HEK293 (cell line): ENCODE results near the gene MPZL3.

Experiments
- CTCF ChIA-PET: fragments of 350-600 bp; formaldehyde crosslinking; extraction: SDS; loops from one replicate; lab custom pipeline; 2021; ENCODE audit warnings: antibody characterized with exemption; lab: Yijun Ruan, JAX
- POLR2A ChIA-PET: fragments of 300-600 bp; formaldehyde crosslinking; extraction: SDS; loops from one replicate; lab custom pipeline; 2020; ENCODE audit warnings: antibody characterized with exemption, inconsistent platforms; lab: Yijun Ruan, JAX
- H3K27ac ChIP-seq: fragments of 200-500 bp; sonication (Bioruptor generic); 2 replicates; pipeline ENCODE4 v1.5.1; 2014; ENCODE audit warnings: low read depth, low read length, control low read depth, inconsistent platforms; ENCODE audit errors: extremely low read depth
- H3K36me3 ChIP-seq, 2 experiments: fragments of 200-500 bp in 1 of 2; sonication (Bioruptor generic) in 1 of 2; 1 replicate in 1 of 2; 2 replicates in 1 of 2; pipeline ENCODE4 v1.5.1; 2014 to 2017; ENCODE audit warnings: inconsistent platforms in 2 of 2, low read length in 2 of 2; ENCODE audit not compliant: control insufficient read depth in 2 of 2, insufficient read depth in 1 of 2
- H3K4me1 ChIP-seq: fragments of 200-500 bp; sonication (Bioruptor generic); 2 replicates; pipeline ENCODE4 v1.5.1; 2014; ENCODE audit warnings: mild to moderate bottlenecking, low read length, inconsistent platforms; ENCODE audit not compliant: control insufficient read depth, insufficient read depth
- H3K4me3 ChIP-seq: 2 replicates; pipeline ENCODE4 v1.5.1; 2011; ENCODE audit warnings: low read depth, mild to moderate bottlenecking, control low read depth, low read length, moderate library complexity
- H3K9me3 ChIP-seq: fragments of 200-500 bp; sonication (Bioruptor generic); 2 replicates; pipeline ENCODE4 v1.5.1; 2014; ENCODE audit warnings: low read depth, low read length, inconsistent platforms; ENCODE audit not compliant: control insufficient read depth, insufficient read depth
- GLI2 ChIP-seq: fragments of 450-650 bp; formaldehyde crosslinking; IDR thresholded peaks from 2 replicates; pipeline ENCODE4; 2017; ENCODE audit warnings: missing biosample characterization, missing genetic modification characterization, low read depth, borderline replicate concordance
- KLF1 ChIP-seq: fragments of 450-650 bp; formaldehyde crosslinking; IDR thresholded peaks from 2 replicates; pipeline ENCODE4 v1.5.1; 2016; ENCODE audit warnings: missing biosample characterization, missing genetic modification characterization
- SALL2 ChIP-seq: fragments of 450-650 bp; formaldehyde crosslinking; IDR thresholded peaks from 2 replicates; pipeline ENCODE4 v1.5.0; 2017; ENCODE audit warnings: missing biosample characterization, mild to moderate bottlenecking, missing genetic modification characterization, borderline replicate concordance
- SETDB1 ChIP-seq: IDR thresholded peaks from one replicate; pipeline ENCODE4 v1.6.1; 2017; ENCODE audit warnings: mild to moderate bottlenecking, low read length, moderate library complexity, mixed read lengths; ENCODE audit not compliant: insufficient read length
- SP2 ChIP-seq: fragments of 450-650 bp; formaldehyde crosslinking; IDR thresholded peaks from 2 replicates; pipeline ENCODE4 v1.5.1; 2016; ENCODE audit warnings: missing biosample characterization, missing genetic modification characterization
- TRIM28 ChIP-seq: IDR thresholded peaks from 2 replicates; pipeline ENCODE4 v1.6.1; 2011; ENCODE audit warnings: low read length, control low read depth, borderline replicate concordance
- ZBTB49 ChIP-seq: fragments of 450-650 bp; formaldehyde crosslinking; IDR thresholded peaks from 2 replicates; pipeline ENCODE4 v1.5.1; 2016; ENCODE audit warnings: missing biosample characterization, missing genetic modification characterization, low read depth
- ZNF398 ChIP-seq: fragments of 450-650 bp; formaldehyde crosslinking; IDR thresholded peaks from 2 replicates; pipeline ENCODE4 v1.5.1; 2017; ENCODE audit warnings: missing biosample characterization, missing genetic modification characterization
- ZNF514 ChIP-seq: fragments of 450-650 bp; formaldehyde crosslinking; IDR thresholded peaks from 2 replicates; pipeline ENCODE4 v1.5.1; 2016; ENCODE audit warnings: missing biosample characterization, missing genetic modification characterization
- ZNF596 ChIP-seq: fragments of 450-650 bp; IDR thresholded peaks from 2 replicates; pipeline ENCODE4 v1.5.0; 2018; ENCODE audit warnings: missing biosample characterization, mild to moderate bottlenecking, missing genetic modification characterization, moderate library complexity
- ZNF664 ChIP-seq: fragments of 450-650 bp; formaldehyde crosslinking; IDR thresholded peaks from 2 replicates; pipeline ENCODE4 v1.5.1; 2016; ENCODE audit warnings: missing biosample characterization, missing genetic modification characterization
- ZNF837 ChIP-seq: fragments of 450-650 bp; formaldehyde crosslinking; IDR thresholded peaks from 2 replicates; pipeline ENCODE4 v1.5.1; 2016; ENCODE audit warnings: missing biosample characterization, missing genetic modification characterization
- TF ChIP-seq, protein P1 (sequence below): fragments of 450-650 bp; formaldehyde crosslinking; IDR thresholded peaks from 2 replicates; pipeline ENCODE4 v1.5.1; 2016; ENCODE audit warnings: missing biosample characterization, missing genetic modification characterization
- TF ChIP-seq, protein P2 (sequence below): fragments of 450-650 bp; formaldehyde crosslinking; IDR thresholded peaks from 2 replicates; pipeline ENCODE4 v1.5.1; 2017; ENCODE audit warnings: missing biosample characterization, missing genetic modification characterization
- TF ChIP-seq, protein P3 (sequence below): fragments of 450-650 bp; formaldehyde crosslinking; IDR thresholded peaks from 2 replicates; pipeline ENCODE4 v1.5.1; 2016; ENCODE audit warnings: missing biosample characterization, missing genetic modification characterization, borderline replicate concordance
- TF ChIP-seq, protein P4 (sequence below): fragments of 450-650 bp; formaldehyde crosslinking; IDR thresholded peaks from 2 replicates; pipeline ENCODE4 v1.5.1; 2017; ENCODE audit warnings: missing biosample characterization, missing genetic modification characterization

The MPZL3 gene

GRCh38 chr11:118224511-118225188 lies 27.5 kb downstream of the MPZL3 start, which contains the start of gene JAML:
Gene JAML, minus strand, starts transcription at chr11:118225011. Its CDS starts 10,145 bp downstream, at chr11:118214866.
- Histone ChIP-seq H3K36me3 (no peaks in the 10 kb centered on the region), H3K4me3 (no peak within 1 kb of the TSS), H3K4me1 (no peaks in the 10 kb centered on the region), H3K27ac (no peak within 1 kb of the TSS), H3K9me3 (no peaks in the 10 kb centered on the region)
- ChIA-PET POLR2A (no interaction called here), CTCF (interaction anchor here (2.6 kb wide), 1 partner anchor 26 kb away, joined by 12 read pairs; no protein-coding TSS in a partner anchor)
- no peak for TF ChIP-seq ZNF664 (tag by site-specific recombination)
- TF ChIP-seq TRIM28: no peak
- TF ChIP-seq, protein P1, sequence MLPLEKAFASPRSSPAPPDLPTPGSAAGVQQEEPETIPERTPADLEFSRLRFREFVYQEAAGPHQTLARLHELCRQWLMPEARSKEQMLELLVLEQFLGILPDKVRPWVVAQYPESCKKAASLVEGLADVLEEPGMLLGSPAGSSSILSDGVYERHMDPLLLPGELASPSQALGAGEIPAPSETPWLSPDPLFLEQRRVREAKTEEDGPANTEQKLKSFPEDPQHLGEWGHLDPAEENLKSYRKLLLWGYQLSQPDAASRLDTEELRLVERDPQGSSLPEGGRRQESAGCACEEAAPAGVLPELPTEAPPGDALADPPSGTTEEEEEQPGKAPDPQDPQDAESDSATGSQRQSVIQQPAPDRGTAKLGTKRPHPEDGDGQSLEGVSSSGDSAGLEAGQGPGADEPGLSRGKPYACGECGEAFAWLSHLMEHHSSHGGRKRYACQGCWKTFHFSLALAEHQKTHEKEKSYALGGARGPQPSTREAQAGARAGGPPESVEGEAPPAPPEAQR (tag by site-specific recombination): no peak
- TF ChIP-seq ZBTB49 (tag by site-specific recombination): no peak
- TF ChIP-seq, protein P2, sequence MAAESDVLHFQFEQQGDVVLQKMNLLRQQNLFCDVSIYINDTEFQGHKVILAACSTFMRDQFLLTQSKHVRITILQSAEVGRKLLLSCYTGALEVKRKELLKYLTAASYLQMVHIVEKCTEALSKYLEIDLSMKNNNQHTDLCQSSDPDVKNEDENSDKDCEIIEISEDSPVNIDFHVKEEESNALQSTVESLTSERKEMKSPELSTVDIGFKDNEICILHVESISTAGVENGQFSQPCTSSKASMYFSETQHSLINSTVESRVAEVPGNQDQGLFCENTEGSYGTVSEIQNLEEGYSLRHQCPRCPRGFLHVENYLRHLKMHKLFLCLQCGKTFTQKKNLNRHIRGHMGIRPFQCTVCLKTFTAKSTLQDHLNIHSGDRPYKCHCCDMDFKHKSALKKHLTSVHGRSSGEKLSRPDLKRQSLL (tag by site-specific recombination): no peak
- no peak for TF ChIP-seq SP2
- no peak for TF ChIP-seq ZNF837 (tag by site-specific recombination)
- TF ChIP-seq KLF1: no peak
- no peak for TF ChIP-seq ZNF398 (tag by site-specific recombination)
- TF ChIP-seq, protein P3, sequence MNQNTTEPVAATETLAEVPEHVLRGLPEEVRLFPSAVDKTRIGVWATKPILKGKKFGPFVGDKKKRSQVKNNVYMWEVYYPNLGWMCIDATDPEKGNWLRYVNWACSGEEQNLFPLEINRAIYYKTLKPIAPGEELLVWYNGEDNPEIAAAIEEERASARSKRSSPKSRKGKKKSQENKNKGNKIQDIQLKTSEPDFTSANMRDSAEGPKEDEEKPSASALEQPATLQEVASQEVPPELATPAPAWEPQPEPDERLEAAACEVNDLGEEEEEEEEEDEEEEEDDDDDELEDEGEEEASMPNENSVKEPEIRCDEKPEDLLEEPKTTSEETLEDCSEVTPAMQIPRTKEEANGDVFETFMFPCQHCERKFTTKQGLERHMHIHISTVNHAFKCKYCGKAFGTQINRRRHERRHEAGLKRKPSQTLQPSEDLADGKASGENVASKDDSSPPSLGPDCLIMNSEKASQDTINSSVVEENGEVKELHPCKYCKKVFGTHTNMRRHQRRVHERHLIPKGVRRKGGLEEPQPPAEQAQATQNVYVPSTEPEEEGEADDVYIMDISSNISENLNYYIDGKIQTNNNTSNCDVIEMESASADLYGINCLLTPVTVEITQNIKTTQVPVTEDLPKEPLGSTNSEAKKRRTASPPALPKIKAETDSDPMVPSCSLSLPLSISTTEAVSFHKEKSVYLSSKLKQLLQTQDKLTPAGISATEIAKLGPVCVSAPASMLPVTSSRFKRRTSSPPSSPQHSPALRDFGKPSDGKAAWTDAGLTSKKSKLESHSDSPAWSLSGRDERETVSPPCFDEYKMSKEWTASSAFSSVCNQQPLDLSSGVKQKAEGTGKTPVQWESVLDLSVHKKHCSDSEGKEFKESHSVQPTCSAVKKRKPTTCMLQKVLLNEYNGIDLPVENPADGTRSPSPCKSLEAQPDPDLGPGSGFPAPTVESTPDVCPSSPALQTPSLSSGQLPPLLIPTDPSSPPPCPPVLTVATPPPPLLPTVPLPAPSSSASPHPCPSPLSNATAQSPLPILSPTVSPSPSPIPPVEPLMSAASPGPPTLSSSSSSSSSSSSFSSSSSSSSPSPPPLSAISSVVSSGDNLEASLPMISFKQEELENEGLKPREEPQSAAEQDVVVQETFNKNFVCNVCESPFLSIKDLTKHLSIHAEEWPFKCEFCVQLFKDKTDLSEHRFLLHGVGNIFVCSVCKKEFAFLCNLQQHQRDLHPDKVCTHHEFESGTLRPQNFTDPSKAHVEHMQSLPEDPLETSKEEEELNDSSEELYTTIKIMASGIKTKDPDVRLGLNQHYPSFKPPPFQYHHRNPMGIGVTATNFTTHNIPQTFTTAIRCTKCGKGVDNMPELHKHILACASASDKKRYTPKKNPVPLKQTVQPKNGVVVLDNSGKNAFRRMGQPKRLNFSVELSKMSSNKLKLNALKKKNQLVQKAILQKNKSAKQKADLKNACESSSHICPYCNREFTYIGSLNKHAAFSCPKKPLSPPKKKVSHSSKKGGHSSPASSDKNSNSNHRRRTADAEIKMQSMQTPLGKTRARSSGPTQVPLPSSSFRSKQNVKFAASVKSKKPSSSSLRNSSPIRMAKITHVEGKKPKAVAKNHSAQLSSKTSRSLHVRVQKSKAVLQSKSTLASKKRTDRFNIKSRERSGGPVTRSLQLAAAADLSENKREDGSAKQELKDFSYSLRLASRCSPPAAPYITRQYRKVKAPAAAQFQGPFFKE (tag by site-specific recombination): no peak
- TF ChIP-seq, protein P4, sequence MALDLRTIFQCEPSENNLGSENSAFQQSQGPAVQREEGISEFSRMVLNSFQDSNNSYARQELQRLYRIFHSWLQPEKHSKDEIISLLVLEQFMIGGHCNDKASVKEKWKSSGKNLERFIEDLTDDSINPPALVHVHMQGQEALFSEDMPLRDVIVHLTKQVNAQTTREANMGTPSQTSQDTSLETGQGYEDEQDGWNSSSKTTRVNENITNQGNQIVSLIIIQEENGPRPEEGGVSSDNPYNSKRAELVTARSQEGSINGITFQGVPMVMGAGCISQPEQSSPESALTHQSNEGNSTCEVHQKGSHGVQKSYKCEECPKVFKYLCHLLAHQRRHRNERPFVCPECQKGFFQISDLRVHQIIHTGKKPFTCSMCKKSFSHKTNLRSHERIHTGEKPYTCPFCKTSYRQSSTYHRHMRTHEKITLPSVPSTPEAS (tag by site-specific recombination): no peak
- no peak for TF ChIP-seq ZNF596 (tag by site-specific recombination)
- no peak for TF ChIP-seq GLI2 (tag by site-specific recombination)
- TF ChIP-seq SALL2 (tag by site-specific recombination): no peak
- TF ChIP-seq ZNF514 (tag by site-specific recombination): no peak
- TF ChIP-seq SETDB1: no peak
